Natural killer cell (primary cell): ENCODE results near the gene IL1RN. TPM values are rescaled to one million over a fixed set of nuclear protein-coding genes. Genes with fewer than 3 reads are reported as not detected.

Source experiments
- ATAC-seq, 3 donors: fragments of 150-1000 bp in 2 of 3; fragments of 200-7000 bp in 1 of 3; cut with Tn5 transposase; 1 replicate in 1 of 3; 2 replicates in 2 of 3; pipeline ENCODE4 v1.10.0; 2021; ENCODE audit warnings: mild to moderate bottlenecking in 2 of 3, moderate library complexity in 2 of 3
- DNase-seq, 2 donors: peaks; one replicate each; pipeline versions ENCODE4 v3.0.0 to v3.0.0-alpha.2; 2013 to 2021; ENCODE audit warnings: mixed read lengths in 1 of 2
- H3K27ac ChIP-seq: one replicate; pipeline ENCODE4 v1.5.1; 2013; ENCODE audit warnings: mild to moderate bottlenecking, low read length
- H3K27me3 ChIP-seq: one replicate; pipeline ENCODE4 v1.6.1; 2013; ENCODE audit warnings: low read length; ENCODE audit not compliant: control insufficient read depth, insufficient read depth
- H3K36me3 ChIP-seq: one replicate; pipeline ENCODE4 v1.6.1; 2013; ENCODE audit warnings: low read length; ENCODE audit not compliant: control insufficient read depth, insufficient read depth
- H3K4me1 ChIP-seq: one replicate; pipeline ENCODE4 v1.6.1; 2013; ENCODE audit warnings: low read length; ENCODE audit not compliant: control insufficient read depth, insufficient read depth
- H3K4me3 ChIP-seq: one replicate; pipeline ENCODE4 v1.5.1; 2013; ENCODE audit warnings: low read length
- H3K9me3 ChIP-seq: one replicate; pipeline ENCODE4 v1.6.1; 2013; ENCODE audit warnings: low read length; ENCODE audit not compliant: control insufficient read depth, insufficient read depth
- H3K27ac Mint-ChIP-seq, 2 donors: one replicate each; pipeline ENCODE4 v1.8.0; 2022; ENCODE audit warnings: mild to moderate bottlenecking in 2 of 2, mixed read lengths in 2 of 2, moderate library complexity in 1 of 2
- H3K27me3 Mint-ChIP-seq, 2 donors: one replicate each; pipeline ENCODE4 v1.8.0; 2022; ENCODE audit warnings: low read depth in 2 of 2, mixed read lengths in 2 of 2
- H3K36me3 Mint-ChIP-seq: one replicate; pipeline ENCODE4 v1.8.0; 2022; ENCODE audit warnings: mixed read lengths
- H3K4me1 Mint-ChIP-seq, 2 donors: one replicate each; pipeline ENCODE4 v1.8.0; 2022; ENCODE audit warnings: mixed read lengths in 2 of 2
- H3K4me3 Mint-ChIP-seq: one replicate; pipeline ENCODE4 v1.8.0; 2022; ENCODE audit warnings: mild to moderate bottlenecking, moderate library complexity, mixed read lengths
- H3K9me3 Mint-ChIP-seq, 2 donors: one replicate each; pipeline ENCODE4 v1.8.0; 2022; ENCODE audit warnings: mixed read lengths in 2 of 2
- CTCF ChIP-seq: fragments of 200-600 bp; IDR thresholded peaks from one replicate; pipeline ENCODE4 v1.8.0; 2022; ENCODE audit warnings: antibody characterized with exemption
- WGBS: methylation state at CpG from one replicate; pipeline ENCODE4 v1.1.7; 2013; ENCODE audit warnings: missing lambda C conversion rate; ENCODE audit not compliant: insufficient coverage; 5-methylcytosine and 5-hydroxymethylcytosine counted together
- intact Hi-C: fragments of 100-400 bp; cut with micrococcal nuclease; formaldehyde crosslinking; loops from one replicate; pipeline ENCODE4 v1.14.2; 2022
- total RNA-seq, 4 donors: library from RNA; stranded (reverse); fragments of 120-200 nt in 1 of 4; gene quantifications; one replicate each; pipeline versions ENCODE4 v1.2.3 to v1.2.4, GENCODE V29; 2013 to 2022

Gene IL1RN
- total RNA-seq, 3 donors from 2014 or later (not counting 1 experiment from before 2014, with no cell fraction given) = 0.52 to 36.6 (median 0.91) TPM

GRCh38 chr2:113079131-113079530, 48.3 kb upstream of the IL1RN start:
- ATAC-seq = no peak
- Mint-ChIP-seq H3K36me3 (no peaks in the 10 kb centered on the region), H3K27me3 (peaks cover 0 to 4% of the 10 kb centered on the region in 2 donors), H3K4me3 (no peak overlapping the region), H3K4me1 (peaks cover 6 to 7% of the 10 kb centered on the region in 2 donors), H3K27ac (no peak overlapping the region), H3K9me3 (no peaks in the 10 kb centered on the region)
- TF ChIP-seq CTCF = no peak
- intact Hi-C loops = no loop called here
- Histone ChIP-seq H3K9me3 (no peaks in the 10 kb centered on the region), H3K36me3 (no peaks in the 10 kb centered on the region), H3K27ac (no peak overlapping the region), H3K27me3 (no peaks in the 10 kb centered on the region), H3K4me1 (peaks cover 11% of the 10 kb centered on the region), H3K4me3 (no peak overlapping the region)
- DNase-seq = no peak
- 80% methylated on average over 2 of the region's 4 CpGs for WGBS

GRCh38 chr2:113080134-113080533, 47.3 kb upstream of the IL1RN start:
- peak; percentile 71 for TF ChIP-seq CTCF
- no peak overlapping the region for H3K4me3 ChIP-seq

GRCh38 chr2:113081488-113082210, 45.7 kb upstream of the IL1RN start:
- Mint-ChIP-seq H3K27me3 (peaks cover 0 to 10% of the 10 kb centered on the region in 2 donors), H3K36me3 (no peaks in the 10 kb centered on the region), H3K4me3 (no peak overlapping the region), H3K9me3 (no peaks in the 10 kb centered on the region), H3K4me1 (no peaks in the 10 kb centered on the region), H3K27ac (no peak overlapping the region)
- DNase-seq = no peak
- intact Hi-C loops = no loop called here
- TF ChIP-seq CTCF = no peak
- no peaks in the 10 kb centered on the region for H3K4me1 ChIP-seq
- H3K9me3 ChIP-seq = no peaks in the 10 kb centered on the region
- no peaks in the 10 kb centered on the region for H3K36me3 ChIP-seq
- no peaks in the 10 kb centered on the region for H3K27me3 ChIP-seq
- 84% methylated on average over 2 of the region's 2 CpGs for WGBS
- H3K4me3 ChIP-seq = no peak overlapping the region
- no peak overlapping the region for H3K27ac ChIP-seq
- ATAC-seq = no peak

More at GRCh38 chr2:113080134-113080533, 47.3 kb upstream of the IL1RN start:
- H3K4me3 Mint-ChIP-seq = no peak overlapping the region
- Histone ChIP-seq H3K4me1 (peaks cover 2% of the 10 kb centered on the region), H3K27me3 (no peaks in the 10 kb centered on the region), H3K36me3 (no peaks in the 10 kb centered on the region), H3K9me3 (no peaks in the 10 kb centered on the region), H3K27ac (no peak overlapping the region)
- 32% methylated on average over 8 of the region's 9 CpGs for WGBS
- no peak overlapping the region for H3K27ac Mint-ChIP-seq
- DNase-seq (peak in 1 of 2 donors; percentile 63), ATAC-seq (peak; percentile 63 to 76 (median 69))
- H3K36me3 Mint-ChIP-seq = no peaks in the 10 kb centered on the region
- no peaks in the 10 kb centered on the region for H3K9me3 Mint-ChIP-seq
- H3K4me1 Mint-ChIP-seq = peaks cover 1 to 2% of the 10 kb centered on the region in 2 donors
- peaks cover 0 to 6% of the 10 kb centered on the region in 2 donors for H3K27me3 Mint-ChIP-seq
- intact Hi-C loops = no loop called here

- ATAC-seq = no peak
- Histone ChIP-seq H3K27me3 (no peaks in the 10 kb centered on the region), H3K9me3 (no peaks in the 10 kb centered on the region), H3K4me1 (no peaks in the 10 kb centered on the region), H3K27ac (no peak overlapping the region), H3K4me3 (no peak overlapping the region), H3K36me3 (no peaks in the 10 kb centered on the region)
- H3K4me3 Mint-ChIP-seq = no peak overlapping the region
- 48% methylated on average over 7 of the region's 8 CpGs for WGBS
- no peak for DNase-seq
- intact Hi-C loops = no loop called here
- no peak for TF ChIP-seq CTCF
- no peaks in the 10 kb centered on the region for H3K36me3 Mint-ChIP-seq
- no peaks in the 10 kb centered on the region for H3K9me3 Mint-ChIP-seq
- peaks cover 0 to 6% of the 10 kb centered on the region in 2 donors for H3K27me3 Mint-ChIP-seq
- no peaks in the 10 kb centered on the region for H3K4me1 Mint-ChIP-seq
- no peak overlapping the region for H3K27ac Mint-ChIP-seq
Measured at GRCh38 chr2:113083296-113083695, 44.1 kb upstream of the IL1RN start.
